ENCODE results near the gene KCNMA1. TPM values are rescaled to one million over a fixed set of nuclear protein-coding genes. Genes with fewer than 3 reads are reported as not detected.

KCNMA1 gene
- total RNA-seq, 1 experiment from 2014 or later, result 143 TPM

DNA sequence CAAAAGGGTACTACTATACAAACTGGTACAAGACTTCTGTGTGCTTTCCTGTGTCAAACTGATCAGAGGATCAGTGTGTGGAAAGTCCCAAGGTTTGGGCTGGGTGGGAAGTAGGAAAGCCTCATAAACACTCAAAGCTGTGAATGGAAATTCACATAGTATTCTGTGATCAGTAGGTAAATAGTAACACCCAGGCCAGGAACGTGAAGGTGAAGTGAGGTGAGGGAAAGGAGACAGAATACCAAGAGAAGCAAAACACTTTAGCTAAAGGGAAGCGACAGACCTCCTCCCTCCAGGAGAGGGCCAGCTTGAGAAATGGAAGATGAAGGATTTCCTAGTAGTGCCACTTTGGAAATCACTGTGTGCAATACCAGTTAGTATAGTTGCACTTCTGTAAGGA lies 451.9 kb downstream of the KCNMA1 start:
- no peak overlapping the region for H2AFZ ChIP-seq (ENCODE audit: low read length)
- no peak overlapping the region for H3K9ac ChIP-seq (ENCODE audit: low read length)
- DNase-seq (no peak), ATAC-seq (peak; percentile 33)
- H3K4me2 ChIP-seq (ENCODE audit: low read length), result no peak overlapping the region
- no peaks in the 10 kb centered on the region for H3K27me3 ChIP-seq (ENCODE audit: low read length)
- TF ChIP-seq, protein P1, sequence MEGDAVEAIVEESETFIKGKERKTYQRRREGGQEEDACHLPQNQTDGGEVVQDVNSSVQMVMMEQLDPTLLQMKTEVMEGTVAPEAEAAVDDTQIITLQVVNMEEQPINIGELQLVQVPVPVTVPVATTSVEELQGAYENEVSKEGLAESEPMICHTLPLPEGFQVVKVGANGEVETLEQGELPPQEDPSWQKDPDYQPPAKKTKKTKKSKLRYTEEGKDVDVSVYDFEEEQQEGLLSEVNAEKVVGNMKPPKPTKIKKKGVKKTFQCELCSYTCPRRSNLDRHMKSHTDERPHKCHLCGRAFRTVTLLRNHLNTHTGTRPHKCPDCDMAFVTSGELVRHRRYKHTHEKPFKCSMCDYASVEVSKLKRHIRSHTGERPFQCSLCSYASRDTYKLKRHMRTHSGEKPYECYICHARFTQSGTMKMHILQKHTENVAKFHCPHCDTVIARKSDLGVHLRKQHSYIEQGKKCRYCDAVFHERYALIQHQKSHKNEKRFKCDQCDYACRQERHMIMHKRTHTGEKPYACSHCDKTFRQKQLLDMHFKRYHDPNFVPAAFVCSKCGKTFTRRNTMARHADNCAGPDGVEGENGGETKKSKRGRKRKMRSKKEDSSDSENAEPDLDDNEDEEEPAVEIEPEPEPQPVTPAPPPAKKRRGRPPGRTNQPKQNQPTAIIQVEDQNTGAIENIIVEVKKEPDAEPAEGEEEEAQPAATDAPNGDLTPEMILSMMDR (conservative IDR thresholded peaks at IDR 0.05; ENCODE audit: low read depth, low read length), result 0 out of 2 replicates have a peak, but pooled peaks have one; percentile 31
- TF ChIP-seq EZH2phosphoT487 (IDR thresholded peaks at IDR 0.05; ENCODE audit: borderline replicate concordance, low read length), result no peak
- no peak for TF ChIP-seq EZH2 (IDR thresholded peaks at IDR 0.05; ENCODE audit: low read length, unreplicated experiment)
- no peaks in the 10 kb centered on the region for H3K36me3 ChIP-seq (ENCODE audit: low read depth, low read length)
- no peak overlapping the region for H3K4me3 ChIP-seq (ENCODE audit: low read length)
- intact Hi-C loops (cut with micrococcal nuclease), result no loop called here
- H3K79me2 ChIP-seq (ENCODE audit: low read length), result no peaks in the 10 kb centered on the region
- BruUV-seq (replicated peaks), result no TSS peak
- ChIA-PET POLR2A (ENCODE audit: unreplicated experiment) (no interaction called here), CTCF (interaction anchor here (0.7 to 1.0 kb wide), 3 partner anchors 11 to 1273 kb away, joined by 3 to 5 read pairs (median 4); no protein-coding TSS in a partner anchor)
- H3F3A ChIP-seq (ENCODE audit: low read length, unreplicated experiment), result no peaks in the 10 kb centered on the region
- H4K20me1 ChIP-seq (ENCODE audit: low read length), result no peaks in the 10 kb centered on the region
- H3K27ac ChIP-seq (ENCODE audit: low read length), result no peak overlapping the region
- H3K9me2 ChIP-seq (replicated peaks; ENCODE audit: low read length), result peaks cover 6% of the 10 kb centered on the region; the same call in 1 of the 2 replicates
- peaks cover 10% of the 10 kb centered on the region for H3K4me1 ChIP-seq (ENCODE audit: insufficient read depth, low read length)
- no peaks in the 10 kb centered on the region for H3K9me3 ChIP-seq (ENCODE audit: low read length)

DNA sequence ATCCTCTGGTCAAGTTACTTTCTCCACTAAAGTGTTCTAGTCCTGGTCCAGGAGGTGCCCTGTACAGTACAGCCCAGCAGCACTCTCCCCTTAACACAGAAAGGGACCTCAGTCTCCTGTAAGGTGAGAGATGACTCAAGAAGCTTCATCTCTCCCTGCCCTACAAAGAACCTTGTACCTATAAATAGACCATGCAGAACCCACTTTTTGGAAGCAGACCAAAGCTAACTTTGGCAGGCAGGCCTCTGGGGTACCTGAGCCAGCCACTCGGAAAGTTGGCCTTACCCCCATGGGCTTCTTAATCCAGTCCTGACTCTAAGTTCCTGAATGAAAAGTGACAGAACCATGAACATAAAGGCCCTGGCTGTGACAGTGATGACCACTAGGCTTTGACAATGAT lies 454.8 kb downstream of the KCNMA1 start:
- peaks cover 31% of the 10 kb centered on the region for H3K4me1 ChIP-seq (ENCODE audit: insufficient read depth, low read length)
- H3F3A ChIP-seq (ENCODE audit: low read length, unreplicated experiment), result no peaks in the 10 kb centered on the region
- POLR2A ChIA-PET (ENCODE audit: unreplicated experiment), result no interaction called here
- H3K27ac ChIP-seq (ENCODE audit: low read length), result no peak overlapping the region
- CTCF ChIA-PET, result no interaction called here
- ATAC-seq (no peak), DNase-seq (no peak)
- H4K20me1 ChIP-seq (ENCODE audit: low read length), result no peaks in the 10 kb centered on the region
- H3K36me3 ChIP-seq (ENCODE audit: low read depth, low read length), result no peaks in the 10 kb centered on the region
- no peak overlapping the region for H3K9ac ChIP-seq (ENCODE audit: low read length)
- no peaks in the 10 kb centered on the region for H3K9me3 ChIP-seq (ENCODE audit: low read length)
- H3K4me2 ChIP-seq (ENCODE audit: low read length), result no peak overlapping the region
- no peak overlapping the region for H3K4me3 ChIP-seq (ENCODE audit: low read length)
- H3K9me2 ChIP-seq (replicated peaks; ENCODE audit: low read length), result no peaks in the 10 kb centered on the region
- H3K79me2 ChIP-seq (ENCODE audit: low read length), result no peaks in the 10 kb centered on the region
- BruUV-seq (replicated peaks), result no TSS peak
- H2AFZ ChIP-seq (ENCODE audit: low read length), result no peak overlapping the region
- no peaks in the 10 kb centered on the region for H3K27me3 ChIP-seq (ENCODE audit: low read length)
- intact Hi-C loops (cut with micrococcal nuclease), result no loop called here
- TF ChIP-seq EZH2phosphoT487 (IDR thresholded peaks at IDR 0.05; ENCODE audit: borderline replicate concordance, low read length), result no peak
- TF ChIP-seq, protein P1 (conservative IDR thresholded peaks at IDR 0.05; ENCODE audit: low read depth, low read length), result no peak; the same call in 1 of the 2 replicates
- no peak for TF ChIP-seq EZH2 (IDR thresholded peaks at IDR 0.05; ENCODE audit: low read length, unreplicated experiment)

DNA sequence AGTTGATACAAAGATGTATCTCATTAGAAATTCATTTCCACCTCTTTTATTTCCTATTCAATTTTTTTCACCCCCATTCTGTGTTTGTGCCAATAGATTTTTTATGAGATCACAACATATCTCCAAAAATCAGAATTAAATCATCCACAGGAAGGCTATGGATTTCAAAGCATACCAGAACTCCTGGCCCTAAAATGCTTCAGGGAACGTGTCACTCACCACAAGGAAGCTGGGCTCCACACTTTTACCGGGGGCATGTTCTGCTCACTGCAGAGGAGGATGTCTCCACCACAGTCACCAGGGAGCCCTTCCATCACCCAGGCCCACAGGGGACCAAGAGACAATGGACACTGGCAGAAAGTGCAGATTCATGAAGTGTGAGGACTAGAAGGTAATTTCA lies 456.8 kb downstream of the KCNMA1 start:
- ATAC-seq (peak; percentile 10; the same call in 1 of the 2 replicates), DNase-seq (peak; percentile 84)
- POLR2A ChIA-PET (ENCODE audit: unreplicated experiment), result no interaction called here
- Histone ChIP-seq H3K36me3 (ENCODE audit: low read depth, low read length) (no peaks in the 10 kb centered on the region), H3K27me3 (ENCODE audit: low read length) (no peaks in the 10 kb centered on the region), H3K9ac (ENCODE audit: low read length) (no peak overlapping the region), H3F3A (ENCODE audit: low read length, unreplicated experiment) (no peaks in the 10 kb centered on the region), H3K79me2 (ENCODE audit: low read length) (no peaks in the 10 kb centered on the region), H3K9me2 (replicated peaks; ENCODE audit: low read length) (no peaks in the 10 kb centered on the region), H3K9me3 (ENCODE audit: low read length) (no peaks in the 10 kb centered on the region), H3K4me1 (ENCODE audit: insufficient read depth, low read length) (peaks cover 29% of the 10 kb centered on the region), H3K4me3 (ENCODE audit: low read length) (no peak overlapping the region), H3K4me2 (ENCODE audit: low read length) (no peak overlapping the region), H4K20me1 (ENCODE audit: low read length) (no peaks in the 10 kb centered on the region), H2AFZ (ENCODE audit: low read length) (no peak overlapping the region), H3K27ac (ENCODE audit: low read length) (no peak overlapping the region)
- TF ChIP-seq EZH2 (IDR thresholded peaks at IDR 0.05; ENCODE audit: low read length, unreplicated experiment), result no peak
- no peak for TF ChIP-seq EZH2phosphoT487 (IDR thresholded peaks at IDR 0.05; ENCODE audit: borderline replicate concordance, low read length)
- TF ChIP-seq, protein P1 (conservative IDR thresholded peaks at IDR 0.05; ENCODE audit: low read depth, low read length), result no peak
- CTCF ChIA-PET, result interaction anchor here (0.6 to 0.7 kb wide), 2 partner anchors 12 to 425 kb away, joined by 3 to 4 read pairs; no protein-coding TSS in a partner anchor
- no TSS peak for BruUV-seq (replicated peaks)
- intact Hi-C loops (cut with micrococcal nuclease), result no loop called here

Measured in PC-3 (cell line).